ENCODE measurements around the gene SLC35G2. TPM values are rescaled to one million over a fixed set of nuclear protein-coding genes. Genes with fewer than 3 reads are reported as not detected.
"Not testable (repeated sequence)": the region's sequence is repeated elsewhere in the genome, so short reads cannot be mapped to it uniquely, and the experiment has no call there.

SLC35G2 gene
- under 1 TPM in 1 of 3 donors, not detected in 2; 0.09 TPM for polyA plus RNA-seq

DNA sequence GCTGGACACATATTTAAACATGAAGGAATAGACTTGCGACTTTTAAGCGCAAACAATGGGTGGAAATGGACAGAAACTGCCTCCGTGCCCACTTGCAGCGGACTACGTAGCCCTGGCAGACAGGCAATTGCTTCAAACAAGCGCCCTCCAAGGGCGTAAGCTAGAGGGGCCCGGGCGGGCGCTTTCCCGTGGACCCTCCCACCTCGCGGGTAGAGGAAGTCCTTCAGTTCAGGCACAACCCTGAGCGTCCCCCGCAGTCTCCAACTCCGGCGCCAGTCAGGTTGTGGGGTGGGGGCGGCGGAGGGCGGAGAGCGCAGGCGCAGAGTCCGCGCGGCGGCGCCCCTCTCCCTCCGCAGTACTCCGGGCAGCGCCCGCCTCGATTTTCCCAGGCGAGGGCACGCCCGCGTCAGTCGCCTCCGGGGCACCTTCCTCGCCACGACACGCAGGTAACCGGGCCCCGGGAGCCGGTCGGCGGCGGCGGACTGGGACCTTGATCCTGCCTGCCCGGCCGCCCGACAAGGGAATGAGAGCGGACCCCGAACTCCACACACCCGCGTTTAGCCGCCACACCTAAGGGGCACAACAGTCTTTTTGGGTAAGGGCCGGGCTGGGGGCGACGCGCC, at the start of gene SLC35G2:
Gene SLC35G2, plus strand, starts transcription at position 358 of the 623 bp plus-strand sequence. CDS start 35,335 bp downstream, outside the sequence.
- H3K9me3 Mint-ChIP-seq = peaks cover 0 to 3% (median under 1%) of the 10 kb centered on the region in 6 donors
- H3K4me3 Mint-ChIP-seq = peak within 1 kb of the TSS; percentile 86 to 94 (median 92)
- peak within 1 kb of the TSS in 2 of 6 donors; percentile 2 to 58 for H3K27ac Mint-ChIP-seq
- H3K27me3 Mint-ChIP-seq (ENCODE audit: low read depth in 3 of 3) = peaks cover 18 to 34% (median 29%) of the 10 kb centered on the region in 3 donors
- peaks cover 21 to 25% of the 10 kb centered on the region in 2 donors for H3K4me1 Mint-ChIP-seq
- DNase-seq = peak; percentile 21 to 39 (median 21)
- H3K36me3 Mint-ChIP-seq = peaks cover 0 to 9% (median 1%) of the 10 kb centered on the region in 3 donors

- Mint-ChIP-seq H3K9me3 (no peaks in the 10 kb centered on the region), H3K4me3 (no peak overlapping the region), H3K4me1 (no peaks in the 10 kb centered on the region), H3K27me3 (ENCODE audit: low read depth in 3 of 3) (no peaks in the 10 kb centered on the region), H3K36me3 (no peaks in the 10 kb centered on the region), H3K27ac (no peak overlapping the region)
- DNase-seq = no peak
These were observed 46.2 kb upstream of the SLC35G2 start for GRCh38 chr3:136772709-136773108.

DNA sequence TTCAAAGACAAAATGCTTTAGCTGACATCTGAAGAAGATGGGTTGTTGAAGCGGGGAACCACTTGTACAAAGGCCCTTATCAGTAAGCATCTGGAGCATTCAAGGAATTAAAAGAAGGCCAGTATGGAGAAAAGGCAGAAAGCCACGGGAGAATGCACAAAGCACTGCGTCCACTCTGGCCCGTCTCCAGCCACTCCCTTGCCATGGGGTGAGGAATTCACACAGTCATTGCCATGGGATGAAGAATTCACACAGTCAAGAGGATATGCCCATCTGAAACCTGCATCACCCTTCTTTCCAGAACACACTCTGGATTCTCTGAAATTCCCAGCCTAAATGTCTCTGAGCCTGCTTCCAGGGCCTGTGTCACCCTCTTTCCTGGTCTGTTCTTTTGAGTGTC, 40.1 kb upstream of the SLC35G2 start:
- no peak for DNase-seq
- Mint-ChIP-seq H3K4me1 (no peaks in the 10 kb centered on the region), H3K9me3 (no peaks in the 10 kb centered on the region), H3K4me3 (no peak overlapping the region), H3K27ac (no peak overlapping the region), H3K27me3 (ENCODE audit: low read depth in 3 of 3) (peaks cover 0 to 2% (median 0%) of the 10 kb centered on the region in 3 donors), H3K36me3 (no peaks in the 10 kb centered on the region)

DNA sequence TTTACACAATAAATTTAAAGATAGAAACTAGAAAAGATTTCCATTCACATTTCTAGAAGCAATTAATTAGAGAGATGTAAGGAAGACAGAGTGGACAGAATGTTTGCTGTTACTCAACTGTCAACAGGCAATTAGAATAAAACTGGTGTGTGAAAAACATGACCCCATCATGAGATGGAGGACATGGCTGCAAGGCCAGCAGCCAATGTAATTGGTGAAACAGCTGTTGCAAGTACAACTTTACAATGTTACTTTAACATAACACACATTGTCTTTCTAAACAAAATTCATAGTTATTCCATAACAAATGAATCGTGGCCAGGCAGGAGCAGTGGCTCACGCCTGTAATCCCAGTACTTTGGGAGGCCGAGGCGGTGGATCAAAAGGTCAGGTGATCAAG, 38.2 kb upstream of the SLC35G2 start:
- no peak for DNase-seq
- Mint-ChIP-seq H3K4me1 (no peaks in the 10 kb centered on the region), H3K4me3 (no peak overlapping the region), H3K27ac (no peak overlapping the region), H3K36me3 (no peaks in the 10 kb centered on the region), H3K9me3 (no peaks in the 10 kb centered on the region), H3K27me3 (ENCODE audit: low read depth in 3 of 3) (peaks cover 0 to 2% (median 0%) of the 10 kb centered on the region in 3 donors)

DNA sequence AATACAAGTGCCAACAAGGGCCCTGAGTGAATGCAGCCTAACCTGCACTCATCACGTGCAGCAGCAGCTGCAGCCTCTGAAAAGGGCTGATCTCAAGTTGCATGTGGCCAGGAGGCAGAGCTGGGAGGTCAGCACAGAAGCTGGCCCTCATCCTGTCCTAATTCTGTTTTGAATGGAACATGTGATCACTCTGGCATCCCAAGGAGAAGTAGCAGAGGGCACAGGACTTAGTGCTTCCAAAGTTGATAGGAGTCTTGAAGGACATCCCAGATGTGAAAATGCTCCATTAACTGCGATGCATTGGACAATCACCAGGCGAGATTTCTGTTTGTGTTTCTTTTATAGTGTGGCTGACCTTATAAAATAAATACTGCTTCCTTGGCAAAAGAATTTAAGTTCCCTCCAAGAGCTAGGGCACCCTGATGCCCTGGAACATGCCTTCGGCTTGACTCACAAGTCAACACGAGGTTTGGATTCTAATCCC, 35.2 kb upstream of the SLC35G2 start:
- no peak for DNase-seq
- H3K4me1 Mint-ChIP-seq = peaks cover 15 to 18% of the 10 kb centered on the region in 2 donors
- no peak overlapping the region for H3K27ac Mint-ChIP-seq
- H3K27me3 Mint-ChIP-seq (ENCODE audit: low read depth in 3 of 3) = peaks cover 0 to 2% (median 0%) of the 10 kb centered on the region in 3 donors
- no peaks in the 10 kb centered on the region for H3K9me3 Mint-ChIP-seq
- no peaks in the 10 kb centered on the region for H3K36me3 Mint-ChIP-seq
- no peak overlapping the region for H3K4me3 Mint-ChIP-seq

GRCh38 chr3:136787349-136787748, 31.6 kb upstream of the SLC35G2 start:
- Mint-ChIP-seq H3K4me1 (peaks cover 15 to 18% of the 10 kb centered on the region in 2 donors), H3K9me3 (no peaks in the 10 kb centered on the region), H3K27me3 (ENCODE audit: low read depth in 3 of 3) (peaks cover 0 to 1% (median 0%) of the 10 kb centered on the region in 3 donors), H3K4me3 (peak overlapping the region in 2 of 5 donors; percentile 31 to 33), H3K36me3 (no peaks in the 10 kb centered on the region), H3K27ac (peak overlapping the region; percentile 44 to 76 (median 69))
- peak; percentile 19 to 59 (median 44) for DNase-seq

DNA sequence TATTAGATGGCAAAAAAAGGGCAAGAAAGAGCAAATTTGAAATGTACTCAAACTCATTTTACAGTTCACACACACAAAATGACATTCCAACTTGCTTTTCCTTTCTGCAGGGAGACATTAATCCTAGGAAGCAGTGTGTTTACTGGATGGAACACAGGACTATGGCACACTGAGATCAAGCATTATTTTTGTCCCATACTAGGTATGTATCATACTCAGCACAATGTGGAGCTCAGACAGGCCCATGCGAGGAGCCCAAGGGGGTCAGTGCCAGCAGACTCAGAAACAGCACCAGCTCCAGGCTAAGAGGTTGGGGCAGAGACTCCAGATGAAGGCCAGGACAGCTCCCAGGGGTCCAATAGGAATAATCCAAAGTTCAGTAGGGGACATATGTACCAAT, 30.8 kb upstream of the SLC35G2 start:
- no peak overlapping the region for H3K27ac Mint-ChIP-seq
- no peak overlapping the region for H3K4me3 Mint-ChIP-seq
- H3K27me3 Mint-ChIP-seq (ENCODE audit: low read depth in 3 of 3) = peaks cover 0 to 4% (median 0%) of the 10 kb centered on the region in 3 donors
- no peaks in the 10 kb centered on the region for H3K9me3 Mint-ChIP-seq
- DNase-seq = no peak
- no peaks in the 10 kb centered on the region for H3K36me3 Mint-ChIP-seq
- peaks cover 15 to 18% of the 10 kb centered on the region in 2 donors for H3K4me1 Mint-ChIP-seq

- H3K36me3 Mint-ChIP-seq = no peaks in the 10 kb centered on the region
- H3K9me3 Mint-ChIP-seq = no peaks in the 10 kb centered on the region
- H3K27me3 Mint-ChIP-seq (ENCODE audit: low read depth in 3 of 3) = peaks cover 0 to 4% (median 0%) of the 10 kb centered on the region in 3 donors
- H3K4me1 Mint-ChIP-seq = peaks cover 15 to 18% of the 10 kb centered on the region in 2 donors
- no peak for DNase-seq
- no peak overlapping the region for H3K4me3 Mint-ChIP-seq
- H3K27ac Mint-ChIP-seq = no peak overlapping the region
These were observed 28.9 kb upstream of the SLC35G2 start for GRCh38 chr3:136789976-136790375.

- H3K4me3 Mint-ChIP-seq = no peak overlapping the region
- H3K36me3 Mint-ChIP-seq = no peaks in the 10 kb centered on the region
- no peaks in the 10 kb centered on the region for H3K9me3 Mint-ChIP-seq
- DNase-seq = no peak
- no peak overlapping the region for H3K27ac Mint-ChIP-seq
- peaks cover 15 to 18% of the 10 kb centered on the region in 2 donors for H3K4me1 Mint-ChIP-seq
- peaks cover 0 to 4% (median 2%) of the 10 kb centered on the region in 3 donors for H3K27me3 Mint-ChIP-seq (ENCODE audit: low read depth in 3 of 3)
These were observed 28.1 kb upstream of the SLC35G2 start for GRCh38 chr3:136790786-136791185.

- no peak overlapping the region for H3K27ac Mint-ChIP-seq
- H3K4me3 Mint-ChIP-seq = no peak overlapping the region
These were observed 26.2 kb upstream of the SLC35G2 start for GRCh38 chr3:136792556-136793330.

GRCh38 chr3:136801146-136801545, 17.8 kb upstream of the SLC35G2 start:
- H3K27me3 Mint-ChIP-seq (ENCODE audit: low read depth in 3 of 3); H3K36me3 Mint-ChIP-seq; H3K27ac Mint-ChIP-seq; H3K9me3 Mint-ChIP-seq; DNase-seq; H3K4me3 Mint-ChIP-seq: not testable (repeated sequence)
- peaks cover 19 to 24% of the 10 kb centered on the region in 2 donors for H3K4me1 Mint-ChIP-seq

More at GRCh38 chr3:136792556-136793330, 26.2 kb upstream of the SLC35G2 start:
- DNase-seq = no peak
- Mint-ChIP-seq H3K9me3 (no peaks in the 10 kb centered on the region), H3K36me3 (no peaks in the 10 kb centered on the region), H3K4me1 (peaks cover 0 to under 1% of the 10 kb centered on the region in 2 donors), H3K27me3 (ENCODE audit: low read depth in 3 of 3) (peaks cover 0 to 4% (median 2%) of the 10 kb centered on the region in 3 donors)

GRCh38 chr3:136802481-136802996, 16.4 kb upstream of the SLC35G2 start:
- H3K4me3 Mint-ChIP-seq = no peak overlapping the region
- H3K27ac Mint-ChIP-seq = peak overlapping the region in 4 of 6 donors; percentile 1 to 42 (median 18)
- DNase-seq = no peak
- H3K4me1 Mint-ChIP-seq = peaks cover 19 to 24% of the 10 kb centered on the region in 2 donors
- peaks cover 0 to 3% (median 0%) of the 10 kb centered on the region in 3 donors for H3K27me3 Mint-ChIP-seq (ENCODE audit: low read depth in 3 of 3)
- H3K36me3 Mint-ChIP-seq = no peaks in the 10 kb centered on the region
- H3K9me3 Mint-ChIP-seq = no peaks in the 10 kb centered on the region

DNA sequence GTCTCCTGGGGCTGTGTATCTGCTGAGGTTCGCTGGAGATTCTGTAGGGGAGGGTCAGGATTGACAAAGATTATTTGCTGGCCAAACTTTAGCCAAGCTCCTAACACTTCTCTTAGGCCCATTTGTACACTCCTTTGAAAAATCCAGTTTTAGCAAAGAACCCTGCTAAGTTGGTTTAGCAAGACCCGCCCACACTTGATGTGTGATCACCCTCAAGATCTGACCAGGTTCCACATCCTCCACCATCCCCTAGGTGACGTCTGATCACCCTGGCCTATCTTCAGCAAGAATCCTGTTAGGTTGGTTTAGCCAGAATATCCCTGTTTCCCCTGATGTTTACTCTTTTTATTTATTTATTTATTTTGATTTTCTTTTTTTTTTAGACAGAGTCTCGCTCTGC, 14.8 kb upstream of the SLC35G2 start:
- peaks cover 16 to 24% of the 10 kb centered on the region in 2 donors for H3K4me1 Mint-ChIP-seq
- DNase-seq = peak; percentile 49 to 61 (median 52)
- peak overlapping the region in 2 of 5 donors; percentile 32 to 72 for H3K4me3 Mint-ChIP-seq
- H3K9me3 Mint-ChIP-seq = no peaks in the 10 kb centered on the region
- H3K36me3 Mint-ChIP-seq = no peaks in the 10 kb centered on the region
- peak overlapping the region in 5 of 6 donors; percentile 11 to 74 (median 38) for H3K27ac Mint-ChIP-seq
- peaks cover 0 to 3% (median 0%) of the 10 kb centered on the region in 3 donors for H3K27me3 Mint-ChIP-seq (ENCODE audit: low read depth in 3 of 3)

DNA sequence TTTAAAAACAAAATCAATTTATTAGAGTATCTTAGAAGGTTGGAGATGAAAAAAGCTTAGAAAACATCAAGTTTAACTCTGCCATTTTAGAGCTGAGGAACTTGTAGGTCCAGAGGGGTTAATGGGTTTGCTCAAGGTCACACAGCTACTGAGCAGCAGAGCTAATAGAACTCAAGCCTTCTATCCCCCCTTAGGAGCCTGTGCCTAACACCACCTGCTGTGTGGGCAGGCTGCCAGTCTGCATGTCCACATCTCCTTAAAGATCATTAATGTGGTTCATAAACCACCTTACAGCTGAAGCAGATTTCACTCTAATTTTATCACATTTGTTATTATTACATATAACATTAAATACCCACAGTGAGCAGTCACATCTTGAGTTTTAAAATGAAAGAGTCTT, 14.1 kb upstream of the SLC35G2 start:
- Mint-ChIP-seq H3K27ac (peak overlapping the region in 2 of 6 donors; percentile 69 to 72), H3K27me3 (ENCODE audit: low read depth in 3 of 3) (peaks cover 0 to 3% (median 0%) of the 10 kb centered on the region in 3 donors), H3K4me1 (peaks cover 16 to 24% of the 10 kb centered on the region in 2 donors), H3K9me3 (no peaks in the 10 kb centered on the region), H3K4me3 (no peak overlapping the region), H3K36me3 (no peaks in the 10 kb centered on the region)
- no peak for DNase-seq
